Subcutaneous adipose tissue (tissue), 4 donors: ENCODE data around the gene IFI30. TPM values are rescaled to one million over a fixed set of nuclear protein-coding genes. Genes with fewer than 3 reads are reported as not detected.

Experiments
- CTCF ChIP-seq: fragments of 450-650 bp; IDR thresholded peaks from one replicate; pipeline ENCODE4 v1.5.1; 2016; ENCODE audit warnings: low read depth, mild to moderate bottlenecking, control low read depth, antibody characterized with exemption, moderate library complexity
- total RNA-seq, 4 donors: library from RNA; depleted of rRNA; stranded (reverse); fragments of >200 nt; gene quantifications; one replicate each; pipeline ENCODE4 v1.1.0, GENCODE V29; 2016

IFI30 gene
- total RNA-seq, 4 donors from 2014 or later, result 47.8 to 934 (median 110) TPM

- TF ChIP-seq CTCF, result no peak
Observed at GRCh38 chr19:18167975-18168645, 5.5 kb upstream of the IFI30 start.

GRCh38 chr19:18168673-18169381, 4.8 kb upstream of the IFI30 start:
- TF ChIP-seq CTCF, result no peak

- no peak for TF ChIP-seq CTCF
Observed at GRCh38 chr19:18170714-18171255, 2.8 kb upstream of the IFI30 start.

- TF ChIP-seq CTCF, result no peak
Observed at GRCh38 chr19:18171605-18172327, 1.8 kb upstream of the IFI30 start.

GRCh38 chr19:18172331-18173053, 1.1 kb upstream of the IFI30 start:
- no peak for TF ChIP-seq CTCF

GRCh38 chr19:18173054-18173571, 500 bp upstream of the IFI30 start:
- no peak for TF ChIP-seq CTCF
